Testis (tissue), 2 donors: ENCODE measurements around the gene SYNE2.

Experiments
- POLR2A ChIP-seq: fragments of 450-650 bp; IDR thresholded peaks from one replicate; pipeline ENCODE4 v1.6.1; 2017; ENCODE audit warnings: antibody characterized with exemption, mild to moderate bottlenecking, moderate library complexity
- TF ChIP-seq, protein P1 (sequence below), 3 experiments: fragments of 450-650 bp in 2 of 3; fragments of 200-600 bp in 1 of 3; sonication (generic) in 1 of 3; IDR thresholded peaks; one replicate each; pipeline ENCODE4 v1.5.1; 2016 to 2019; ENCODE audit warnings: antibody characterized with exemption in 3 of 3, mild to moderate bottlenecking in 2 of 3, moderate library complexity in 1 of 3

DNA sequence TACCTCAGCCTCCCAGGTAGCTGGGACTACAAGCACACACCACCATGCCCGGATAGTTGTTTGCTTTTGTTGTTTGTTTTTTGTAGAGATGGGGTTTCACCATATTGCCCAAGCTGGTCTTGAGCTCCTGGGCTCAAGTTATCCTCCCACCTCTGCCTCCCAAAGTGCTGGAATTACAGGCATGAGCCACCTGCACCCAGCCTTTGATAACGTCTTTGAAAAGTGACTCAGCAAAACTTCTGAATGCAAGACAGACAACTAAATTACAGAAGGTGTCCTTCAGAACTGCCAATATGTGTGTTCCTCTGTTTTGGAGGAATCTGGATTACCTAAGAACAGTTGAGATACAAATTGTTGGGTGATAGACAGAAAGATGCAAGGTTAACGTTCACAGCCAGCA is 341.6 kb downstream of the SYNE2 start:
- TF ChIP-seq, protein P1, sequence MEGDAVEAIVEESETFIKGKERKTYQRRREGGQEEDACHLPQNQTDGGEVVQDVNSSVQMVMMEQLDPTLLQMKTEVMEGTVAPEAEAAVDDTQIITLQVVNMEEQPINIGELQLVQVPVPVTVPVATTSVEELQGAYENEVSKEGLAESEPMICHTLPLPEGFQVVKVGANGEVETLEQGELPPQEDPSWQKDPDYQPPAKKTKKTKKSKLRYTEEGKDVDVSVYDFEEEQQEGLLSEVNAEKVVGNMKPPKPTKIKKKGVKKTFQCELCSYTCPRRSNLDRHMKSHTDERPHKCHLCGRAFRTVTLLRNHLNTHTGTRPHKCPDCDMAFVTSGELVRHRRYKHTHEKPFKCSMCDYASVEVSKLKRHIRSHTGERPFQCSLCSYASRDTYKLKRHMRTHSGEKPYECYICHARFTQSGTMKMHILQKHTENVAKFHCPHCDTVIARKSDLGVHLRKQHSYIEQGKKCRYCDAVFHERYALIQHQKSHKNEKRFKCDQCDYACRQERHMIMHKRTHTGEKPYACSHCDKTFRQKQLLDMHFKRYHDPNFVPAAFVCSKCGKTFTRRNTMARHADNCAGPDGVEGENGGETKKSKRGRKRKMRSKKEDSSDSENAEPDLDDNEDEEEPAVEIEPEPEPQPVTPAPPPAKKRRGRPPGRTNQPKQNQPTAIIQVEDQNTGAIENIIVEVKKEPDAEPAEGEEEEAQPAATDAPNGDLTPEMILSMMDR (IDR thresholded peaks at IDR 0.05): no peak
- no peak for TF ChIP-seq POLR2A
